ENCODE measurements around the gene TRIM17. TPM values are rescaled to one million over a fixed set of nuclear protein-coding genes. Genes with fewer than 3 reads are reported as not detected.

Gene TRIM17
- total and polyA plus RNA-seq, 9 of the 15 experiments (the other 6 are each of a cell fraction or from before 2014, with no cell fraction given) = not detected

GRCh38 chr1:228417483-228418203, 982 bp upstream of the TRIM17 start (continued):
- TF ChIP-seq CUX1 (CRISPR knock-in tag; IDR thresholded peaks at IDR 0.05) (0 out of 2 replicates have a peak, but pooled peaks have one; percentile 79), TCFL5 (CRISPR knock-in tag; conservative IDR thresholded peaks at IDR 0.05) (no peak), ZBTB7A (IDR thresholded peaks at IDR 0.05; ENCODE audit: borderline replicate concordance, control insufficient read depth, low read depth, low read length) (no peak), NCOA4 (IDR thresholded peaks at IDR 0.05; ENCODE audit: partially characterized antibody) (no peak), SAP30 (IDR thresholded peaks at IDR 0.05; ENCODE audit: borderline replicate concordance, insufficient read depth, low read depth, low read length, poor library complexity, severe bottlenecking) (no peak), KLF6 (CRISPR knock-in tag; IDR thresholded peaks at IDR 0.05; ENCODE audit: borderline replicate concordance) (0 out of 2 replicates have a peak, but pooled peaks have one; percentile 35), ZNF212 (CRISPR knock-in tag; IDR thresholded peaks at IDR 0.05) (no peak), HMG20A (CRISPR knock-in tag; conservative IDR thresholded peaks at IDR 0.05) (no peak), NR4A1 (CRISPR knock-in tag; IDR thresholded peaks at IDR 0.05) (no peak), NR4A1 (tag; IDR thresholded peaks at IDR 0.05) (peak; percentile 91), RHOXF2B (CRISPR knock-in tag; conservative IDR thresholded peaks at IDR 0.05) (no peak), PYGO2 (tag; IDR thresholded peaks at IDR 0.05) (no peak), SMAD4 (CRISPR knock-in tag; conservative IDR thresholded peaks at IDR 0.05) (peak; percentile 74), ZNF668 (CRISPR knock-in tag; IDR thresholded peaks at IDR 0.05) (peak; percentile 82), TEAD1 (CRISPR knock-in tag; IDR thresholded peaks at IDR 0.05) (0 out of 4 replicates have a peak, but pooled peaks of 1 of the 2 experiments have one; percentile 37), POLR2H (tag; IDR thresholded peaks at IDR 0.05; ENCODE audit: low read depth) (no peak), HNRNPH1 (optimal IDR thresholded peaks at IDR 0.05; ENCODE audit: low read depth, low read length) (no peak), HDGF (IDR thresholded peaks at IDR 0.05) (no peak), ZNF561 (CRISPR knock-in tag; conservative IDR thresholded peaks at IDR 0.05) (no peak), FOXM1 (IDR thresholded peaks at IDR 0.05; ENCODE audit: low read depth) (no peak), FOXM1 (CRISPR knock-in tag; IDR thresholded peaks at IDR 0.05; ENCODE audit: low read depth) (no peak), SREBF1 (IDR thresholded peaks at IDR 0.05; ENCODE audit: borderline replicate concordance, low read depth, low read length) (no peak), CBFA2T3 (IDR thresholded peaks at IDR 0.05) (no peak), TRIM28 (IDR thresholded peaks at IDR 0.05) (no peak)

All from K562 (cell line).